GM13977 (cell line): ENCODE measurements around the gene SEMA4C.

Source experiments
- DNase-seq: peaks from one replicate; pipeline ENCODE4 v3.0.0; 2012; ENCODE audit warnings: low spot score
- CTCF ChIP-seq: IDR thresholded peaks from 2 replicates; pipeline ENCODE4 v1.5.1; 2012; ENCODE audit warnings: mild to moderate bottlenecking, control low read depth; ENCODE audit not compliant: insufficient read depth; ENCODE audit errors: extremely low read depth, missing control alignments
- in situ Hi-C: fragments of 300-500 bp; cut with MboI; formaldehyde crosslinking; loops from one replicate; pipeline ENCODE4 v1.12.0; 2022; ENCODE audit warnings: low sequenced_read_pairs, low pct_unique_long_range_greater_than_20kb, mixed read lengths, inconsistent platforms; ENCODE audit not compliant: unreplicated experiment

The SEMA4C gene

GRCh38 chr2:96842600-96842999 is 27.3 kb downstream of the SEMA4C start:
- no peak for TF ChIP-seq CTCF
- no peak for DNase-seq
- in situ Hi-C loops = no loop called here

DNA sequence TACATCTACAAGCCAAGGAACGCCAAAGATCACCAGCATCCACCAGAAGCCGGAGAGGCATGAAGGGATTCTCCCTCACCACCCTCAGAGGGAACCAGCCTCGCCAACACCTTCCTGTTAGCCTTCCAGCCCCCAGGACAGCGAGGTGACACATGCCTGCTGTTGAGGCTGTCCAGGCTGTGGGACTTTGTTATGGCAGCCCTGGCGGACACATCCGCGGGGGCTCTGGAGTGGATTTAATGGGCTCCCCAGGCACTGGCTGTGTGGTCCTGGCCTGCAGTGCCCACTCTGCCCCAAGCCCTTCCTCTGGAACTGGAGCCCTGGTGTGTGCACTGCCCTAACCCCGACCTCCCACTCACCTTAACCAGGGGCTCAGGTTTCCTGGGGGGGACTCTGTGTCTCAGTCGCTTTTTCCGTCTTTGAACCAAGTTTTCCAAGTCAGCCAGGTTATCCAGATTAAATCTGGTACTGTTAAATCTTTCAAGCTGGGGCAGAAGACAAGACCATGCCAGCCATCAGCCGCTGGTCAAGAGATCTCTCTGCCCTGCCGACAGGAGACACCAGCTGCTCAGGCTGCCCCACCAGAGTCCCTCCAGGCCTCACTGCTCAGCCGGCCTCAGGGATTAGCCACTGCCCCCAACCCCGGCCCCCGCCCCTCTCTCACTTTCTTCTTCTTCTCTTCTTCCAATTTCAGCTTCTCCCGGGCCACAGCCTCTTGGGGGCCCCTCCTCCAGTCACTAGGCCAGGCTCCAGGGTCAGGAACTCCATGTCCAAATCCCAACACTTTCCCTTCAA is 28.0 kb downstream of the SEMA4C start:
- no peak for TF ChIP-seq CTCF
- in situ Hi-C loops = no loop called here
- DNase-seq = no peak

DNA sequence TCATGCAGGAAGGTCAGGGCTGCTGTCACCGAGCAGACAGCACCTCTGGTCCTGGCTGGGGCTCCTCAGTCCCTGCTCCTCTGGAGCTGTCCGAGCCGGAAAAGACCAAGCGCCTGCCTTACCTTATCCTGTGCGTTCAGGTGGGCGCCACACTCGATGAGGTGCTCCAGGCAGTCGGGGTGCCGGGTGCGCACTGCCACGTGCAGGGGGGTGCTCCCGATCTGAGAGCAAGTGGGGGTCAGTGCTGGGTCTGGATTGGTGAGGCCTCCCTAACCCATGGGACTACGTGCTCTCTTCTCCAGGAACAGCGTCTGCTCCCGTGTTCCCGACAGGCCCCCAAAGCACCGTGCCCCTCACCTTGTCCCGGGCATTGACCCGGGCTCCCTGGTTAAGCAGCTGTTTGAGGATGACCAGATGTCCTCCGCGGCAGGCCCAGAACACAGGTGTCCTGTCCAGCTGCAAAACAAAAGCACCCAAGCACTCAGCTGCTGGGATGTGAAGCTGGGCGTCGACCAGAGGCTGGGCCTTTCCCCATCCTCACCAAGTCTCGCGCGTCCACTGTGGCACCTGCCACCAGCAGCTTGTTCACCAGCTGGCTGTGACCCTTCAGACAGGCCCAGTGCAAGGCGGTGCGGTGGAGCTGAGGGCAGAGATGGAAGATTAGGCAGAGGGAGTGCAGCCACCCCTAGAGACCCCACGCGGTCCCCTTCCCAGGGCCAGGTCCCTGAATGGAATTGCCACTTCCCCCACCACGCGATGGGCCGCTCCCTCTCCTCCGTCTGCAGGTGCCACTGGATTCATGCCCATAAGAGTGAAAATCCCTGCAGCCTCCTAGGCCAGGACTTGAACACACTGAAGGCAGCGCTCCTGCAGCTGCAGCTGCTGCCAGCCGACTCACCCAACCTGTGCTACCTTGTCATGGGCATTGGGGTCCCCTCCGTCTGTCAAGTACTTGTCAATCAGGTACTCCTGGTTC is 29.7 kb downstream of the SEMA4C start:
- no peak for TF ChIP-seq CTCF
- no peak for DNase-seq
- in situ Hi-C loops = no loop called here

DNA sequence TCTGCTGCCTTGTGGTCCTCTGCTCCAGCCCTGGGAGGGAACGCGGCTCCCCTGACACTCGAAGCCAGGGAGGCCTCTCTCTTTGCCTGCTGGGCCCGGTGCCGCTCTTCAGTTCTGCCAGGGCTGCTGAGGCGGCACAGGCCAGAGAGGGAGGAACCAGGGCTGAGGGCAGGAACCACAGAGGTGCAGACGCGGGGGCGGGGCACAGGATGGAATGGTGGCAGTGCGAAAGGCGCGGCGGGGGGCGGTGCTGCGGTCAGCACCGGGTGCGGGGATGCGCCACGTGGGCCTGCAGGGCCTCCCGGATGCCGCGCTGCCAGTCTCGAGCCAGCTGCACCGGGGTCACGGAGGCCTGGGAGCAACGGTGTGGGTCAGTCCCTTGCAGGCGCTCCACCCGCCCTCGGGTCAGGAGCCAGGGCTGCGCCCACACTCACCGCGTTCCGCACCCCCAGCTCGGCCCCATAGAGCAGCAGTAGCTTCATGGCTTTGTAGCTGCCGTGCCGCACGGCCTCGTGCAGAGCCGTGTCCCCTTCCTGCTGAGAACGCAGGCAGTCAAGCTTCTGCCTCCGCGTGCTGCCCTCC is 30.5 kb downstream of the SEMA4C start:
- DNase-seq = no peak
- in situ Hi-C loops = no loop called here
- no peak for TF ChIP-seq CTCF

DNA sequence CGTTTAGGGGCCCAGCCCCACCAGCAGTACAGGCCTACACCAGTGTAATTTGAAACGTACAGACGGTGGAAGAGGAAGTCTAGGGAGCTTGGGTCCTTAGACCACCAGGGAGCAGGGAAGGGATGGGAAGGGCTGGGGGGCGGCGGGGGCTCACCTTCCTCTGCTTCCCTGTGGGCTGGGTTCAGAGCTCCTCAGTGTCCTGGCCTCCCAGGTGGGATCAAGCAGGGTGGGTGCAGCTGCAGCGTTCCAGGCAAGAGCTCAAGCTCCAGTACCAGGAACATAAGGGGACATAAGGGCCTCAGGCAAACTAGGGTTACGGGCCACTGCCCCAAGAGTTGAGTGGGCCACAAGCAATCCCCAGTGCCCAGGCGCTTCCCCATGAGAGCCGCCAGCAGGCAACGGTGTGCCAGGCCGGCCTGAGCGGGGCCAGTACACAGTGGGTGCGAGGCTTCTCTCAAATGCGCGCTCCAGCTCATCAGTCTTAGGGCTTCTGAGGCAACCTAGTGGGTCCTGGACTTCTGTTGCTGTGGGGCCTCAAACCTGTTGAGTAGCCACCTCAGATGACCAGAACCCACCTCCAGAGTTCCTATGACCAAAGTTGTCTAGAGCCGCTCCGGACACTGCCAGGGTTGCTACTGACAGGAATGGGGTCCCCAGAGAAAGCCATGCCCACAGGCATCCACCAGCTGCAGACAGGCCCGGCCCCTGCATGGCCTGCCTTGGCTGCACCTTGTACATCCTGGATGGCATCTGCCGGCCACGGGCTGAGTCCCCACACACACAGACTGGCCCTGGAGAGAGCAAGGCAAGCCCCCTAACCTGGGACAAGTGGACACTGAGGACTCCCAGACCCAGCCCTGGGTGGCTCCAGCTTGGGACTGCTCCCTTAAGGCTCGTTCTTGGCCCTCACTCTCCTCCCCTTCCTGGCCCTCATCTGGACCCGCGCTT is 31.3 kb downstream of the SEMA4C start:
- no peak for DNase-seq
- TF ChIP-seq CTCF = no peak
- in situ Hi-C loops = no loop called here
